ENCODE results near the gene POGK.
"Not testable (repeated sequence)": the region's sequence is repeated elsewhere in the genome, so short reads cannot be mapped to it uniquely, and the experiment has no call there.

POGK gene

GRCh38 chr1:166838766-166839599 lies at the start of gene POGK:
Gene POGK (plus strand): TSS chr1:166839475. CDS start chr1:166840957, 1,482 bp downstream.
- peak; percentile 74 to 83 for DNase-seq (ENCODE audit: low read depth in 2 of 2)

DNA sequence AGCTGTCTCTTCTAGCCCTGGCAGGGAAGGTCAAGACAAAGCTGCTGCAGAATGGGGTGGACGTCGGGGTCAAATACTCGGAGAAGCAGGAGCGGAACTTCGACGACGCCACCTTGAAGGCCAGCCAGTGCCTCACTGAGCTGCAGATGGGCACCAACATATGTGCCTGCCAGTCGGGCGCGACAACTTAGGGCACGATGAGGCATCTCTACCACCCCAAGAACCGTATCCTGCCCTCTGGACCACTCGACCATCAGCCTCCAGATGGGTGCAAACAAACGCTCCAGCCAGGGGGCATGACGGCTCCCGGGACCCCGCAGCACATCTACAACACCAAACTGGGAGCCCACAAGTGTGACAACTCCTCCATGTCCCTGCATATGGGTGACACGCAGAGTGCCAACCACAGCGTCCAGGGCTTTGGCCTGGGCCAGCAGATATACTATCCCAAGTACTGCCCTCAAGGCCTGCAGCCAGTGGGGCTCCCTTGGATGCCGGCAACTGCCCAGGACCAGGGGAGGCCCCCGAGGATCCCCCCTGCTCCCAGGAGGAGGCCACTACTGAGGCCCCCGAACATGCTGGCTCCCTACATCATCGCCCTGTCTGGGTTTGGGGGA lies 42.5 kb upstream of the POGK start:
- no peak for DNase-seq (ENCODE audit: low read depth in 2 of 2)

DNA sequence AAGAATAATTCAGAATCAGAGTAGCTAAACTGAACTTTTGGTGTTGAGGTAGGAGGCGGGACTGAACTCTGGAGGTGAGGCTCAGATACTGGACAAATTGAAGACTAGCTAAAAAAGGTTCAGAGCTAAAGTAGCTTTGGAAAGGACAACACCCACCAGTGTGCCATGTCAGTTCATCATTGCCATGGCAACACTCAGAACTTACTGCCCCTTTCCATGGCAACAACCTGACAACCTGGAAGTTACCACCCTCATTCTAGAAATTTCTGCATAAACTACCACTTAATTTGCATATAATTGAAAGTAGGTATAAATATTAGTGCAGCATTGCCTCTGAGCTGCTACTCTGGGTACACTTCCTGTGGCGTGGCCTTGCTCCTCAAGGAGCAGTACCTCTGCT lies 30.3 kb upstream of the POGK start:
- DNase-seq (ENCODE audit: low read depth in 2 of 2), result no peak

DNA sequence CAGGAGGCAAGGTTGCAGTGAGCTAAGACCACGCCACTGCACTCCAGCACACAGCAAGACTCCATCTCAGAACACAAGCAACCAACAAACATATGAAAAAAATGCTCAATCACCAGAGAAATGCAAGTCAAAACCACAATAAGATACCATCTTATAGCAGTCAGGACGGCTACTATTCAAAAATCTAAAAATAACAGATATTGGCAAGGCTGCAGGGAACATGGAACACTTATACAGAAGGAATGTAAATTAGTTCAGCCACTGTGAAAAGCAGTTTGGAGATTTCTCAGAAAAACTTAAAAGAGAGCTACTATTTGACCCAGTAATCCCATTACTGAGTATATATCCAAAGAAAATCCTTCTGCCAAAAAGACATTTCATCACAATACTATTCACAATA lies 27.6 kb upstream of the POGK start:
- no peak for DNase-seq (ENCODE audit: low read depth in 2 of 2)

DNA sequence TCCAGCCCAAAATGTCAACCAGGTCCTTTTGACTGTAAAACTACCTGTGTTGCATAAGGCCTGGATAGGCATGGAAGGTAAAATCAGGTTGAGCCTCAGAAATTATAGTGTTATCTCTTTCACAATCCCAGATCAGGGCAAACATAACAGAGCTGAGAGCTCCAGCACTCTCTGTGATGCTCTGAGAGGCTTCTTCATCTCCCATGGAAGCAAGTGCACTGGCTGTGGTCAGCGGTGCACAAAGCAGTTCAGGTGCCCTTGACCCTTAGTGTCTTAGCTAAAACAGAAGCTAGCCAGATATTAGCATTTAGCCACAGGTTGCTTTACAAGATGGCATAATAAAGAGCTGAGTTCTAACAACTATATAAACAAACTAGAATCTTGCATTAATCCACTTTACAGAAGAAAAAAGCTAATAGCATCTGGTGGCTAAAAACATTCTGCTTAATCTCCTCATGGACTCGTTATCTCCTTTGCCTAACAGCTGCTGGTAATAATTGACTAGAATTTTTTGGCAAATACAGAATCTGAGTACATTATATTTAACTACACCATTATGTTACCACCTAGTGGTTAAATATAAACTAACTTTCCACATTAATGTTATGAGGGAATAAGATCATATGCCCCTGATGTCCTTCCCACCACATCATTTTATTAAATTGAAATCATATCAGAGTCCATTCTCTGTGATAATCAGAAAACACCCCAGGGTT lies 25.6 kb upstream of the POGK start:
- no peak for DNase-seq (ENCODE audit: low read depth in 2 of 2)

- no peak for DNase-seq (ENCODE audit: low read depth in 2 of 2)
Observed at GRCh38 chr1:166814611-166815010, 24.7 kb upstream of the POGK start.

DNA sequence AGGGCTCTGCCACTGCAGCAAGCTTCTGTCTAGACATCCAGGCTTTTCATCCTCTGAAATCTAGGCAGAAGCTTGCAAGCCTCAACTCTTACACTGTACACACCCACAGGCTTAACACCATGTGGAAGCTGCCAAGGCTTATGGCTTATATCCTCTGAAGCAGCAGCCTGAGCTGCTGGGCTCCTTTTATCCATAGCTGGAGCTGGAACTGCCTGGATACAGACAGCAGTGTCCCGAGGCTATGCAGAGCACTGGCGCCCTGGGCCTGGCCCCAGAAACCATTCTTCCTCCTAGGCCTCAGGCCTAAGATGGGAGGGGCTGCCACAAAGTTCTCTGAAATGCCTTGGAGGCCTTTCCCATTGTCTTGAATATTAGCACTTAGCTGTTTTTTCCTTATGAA lies 19.3 kb upstream of the POGK start:
- DNase-seq (ENCODE audit: low read depth in 2 of 2), result no peak

GRCh38 chr1:166822385-166822784 lies 16.9 kb upstream of the POGK start:
- DNase-seq (ENCODE audit: low read depth in 2 of 2), result no peak

DNA sequence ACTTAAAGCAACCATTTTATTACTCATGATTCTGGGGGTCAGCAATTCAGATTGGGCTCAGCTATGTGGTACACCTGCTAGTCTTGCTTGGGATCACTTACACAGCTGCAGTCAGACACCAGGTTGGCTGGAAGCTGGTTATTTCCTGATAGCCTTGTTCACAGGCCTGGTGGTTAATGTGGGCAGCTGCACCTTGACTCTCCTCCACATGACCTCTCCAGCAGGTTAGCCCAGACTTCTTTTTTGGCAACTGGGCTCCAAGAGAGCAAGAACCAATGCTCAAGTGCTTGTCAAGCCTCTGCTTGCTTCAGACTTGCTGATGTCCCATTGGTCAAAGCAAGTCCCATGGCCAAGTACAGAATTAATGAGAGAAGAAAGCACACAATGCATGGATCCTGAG lies 11.8 kb upstream of the POGK start:
- no peak for DNase-seq (ENCODE audit: low read depth in 2 of 2)

DNA sequence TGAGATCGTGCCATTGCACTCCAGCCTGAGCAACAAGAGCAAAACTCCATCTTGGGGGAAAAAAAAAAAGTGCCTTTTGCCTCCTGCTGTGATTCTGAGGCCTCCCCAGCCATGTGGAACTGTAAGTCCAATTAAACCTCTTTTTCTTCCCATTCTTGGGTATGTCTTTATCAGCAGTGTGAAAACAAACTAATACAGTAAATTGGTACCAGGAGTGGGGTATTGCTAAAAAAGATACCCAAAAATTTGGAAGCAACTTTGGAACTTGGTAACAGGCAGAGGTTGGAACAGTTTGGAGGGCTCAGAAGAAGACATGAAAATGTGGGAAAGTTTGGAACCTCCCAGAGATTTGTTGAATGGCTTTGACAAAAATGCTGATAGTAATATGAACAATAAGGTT lies 9.5 kb upstream of the POGK start:
- not testable (repeated sequence) for DNase-seq (ENCODE audit: low read depth in 2 of 2)

- DNase-seq (ENCODE audit: low read depth in 2 of 2), result no peak
Observed at GRCh38 chr1:166836733-166837132, 2.5 kb upstream of the POGK start.

DNA sequence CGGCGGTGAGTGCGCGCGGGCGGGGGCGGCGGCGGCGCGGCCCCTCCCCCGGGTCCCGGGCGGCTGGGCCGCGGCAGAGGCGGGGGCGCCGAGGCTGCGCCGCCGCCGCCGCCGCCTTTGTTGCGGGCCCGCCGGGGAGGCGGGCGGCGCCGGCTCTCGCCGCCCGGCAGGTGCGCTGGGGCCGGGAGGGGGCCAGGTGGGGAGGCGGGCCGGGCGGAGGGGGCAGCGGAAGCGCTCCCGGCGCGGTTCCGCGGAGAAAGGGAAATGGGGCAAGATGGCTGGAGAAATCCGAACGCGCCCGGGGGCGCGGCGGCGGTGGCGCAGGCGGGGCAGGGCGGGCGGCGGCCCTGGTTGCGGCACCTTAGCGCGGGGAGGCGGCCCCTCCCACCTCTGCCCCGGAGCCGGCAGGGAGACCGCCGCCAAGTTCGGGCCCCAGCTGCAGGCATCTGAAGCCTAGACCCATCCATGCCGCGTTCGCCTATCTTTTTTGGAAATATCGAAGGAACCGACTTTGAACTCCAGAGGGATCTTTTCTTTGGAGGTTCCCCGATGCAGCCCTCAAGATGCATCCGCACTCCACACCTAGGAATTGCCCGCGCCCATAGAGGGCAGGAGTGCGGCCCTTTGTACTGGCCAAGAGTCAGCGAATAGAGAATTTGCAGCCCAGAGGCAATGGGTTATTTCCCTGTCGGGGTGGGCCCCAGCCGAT lies 479 bp downstream of the POGK start:
- peak; percentile 44 to 60 for DNase-seq (ENCODE audit: low read depth in 2 of 2)

DNA sequence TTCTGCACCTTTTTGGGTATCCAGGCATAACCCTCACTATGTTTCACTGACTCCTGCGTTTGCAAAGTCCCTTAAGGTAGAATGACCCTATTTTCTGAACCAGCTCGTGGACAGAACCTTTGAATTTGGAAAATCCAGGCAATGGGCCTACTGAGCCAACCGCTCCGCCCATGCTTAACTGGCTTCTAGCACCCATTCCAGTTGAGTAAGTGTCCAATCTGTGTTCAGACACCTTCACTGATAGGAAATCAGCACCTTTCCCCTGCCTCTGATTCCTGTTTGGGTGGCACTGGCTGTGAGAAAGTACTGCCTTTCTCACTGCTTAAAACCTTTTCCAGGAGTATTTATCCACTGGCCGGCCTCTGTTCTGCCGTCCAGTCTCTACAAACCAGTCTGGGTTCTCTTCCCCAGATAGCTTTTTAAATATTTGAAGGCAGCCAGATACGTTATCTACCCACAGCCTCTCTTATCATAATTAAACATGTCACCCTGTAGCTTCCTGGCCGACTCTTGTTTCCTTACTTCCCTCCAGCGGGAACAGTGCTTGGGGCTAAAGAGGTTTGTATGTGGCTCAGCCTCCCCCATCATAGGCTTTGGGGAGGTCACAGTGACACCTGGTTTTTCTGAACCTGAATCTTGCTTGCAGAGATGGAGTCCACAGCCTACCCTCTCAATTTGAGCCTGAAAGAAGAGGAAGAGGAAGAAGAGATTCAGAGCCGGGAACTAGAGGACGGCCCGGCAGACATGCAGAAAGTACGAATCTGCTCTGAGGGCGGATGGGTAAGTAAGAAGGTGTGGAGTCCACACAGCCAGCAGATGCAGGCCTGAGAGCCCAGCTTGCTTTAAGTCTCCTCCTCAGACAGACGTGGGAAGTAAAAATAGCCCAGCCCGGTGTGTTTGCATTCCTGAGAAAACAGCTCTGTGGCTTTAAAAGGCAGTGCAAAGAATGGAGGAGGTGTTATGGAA lies 1.3 kb downstream of the POGK start:
- DNase-seq (ENCODE audit: low read depth in 2 of 2), result no peak

DNA sequence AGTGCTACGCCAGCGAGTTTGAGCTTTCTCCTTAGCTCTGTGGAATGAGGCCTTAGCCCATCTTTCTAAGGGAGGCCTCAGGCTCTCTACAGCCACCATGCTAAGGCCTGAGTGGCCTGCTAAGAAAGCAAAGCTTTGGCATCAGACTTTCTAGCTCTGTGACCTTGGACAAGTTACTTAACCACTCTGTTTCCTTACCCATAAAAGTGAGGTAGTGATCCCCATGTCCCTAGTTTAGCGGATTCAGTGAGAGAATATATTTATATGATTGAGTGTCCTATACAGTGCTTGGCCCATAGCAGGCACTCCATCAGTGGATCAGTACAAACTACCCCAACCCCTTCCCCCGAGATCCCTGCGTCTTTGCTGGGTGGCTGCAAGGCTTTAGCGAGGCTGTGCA lies 4.0 kb downstream of the POGK start:
- no peak for DNase-seq (ENCODE audit: low read depth in 2 of 2)

GRCh38 chr1:166843769-166844596 lies 4.7 kb downstream of the POGK start:
- no peak for DNase-seq (ENCODE audit: low read depth in 2 of 2)

GRCh38 chr1:166844791-166845190 lies 5.5 kb downstream of the POGK start:
- no peak for DNase-seq (ENCODE audit: low read depth in 2 of 2)

DNA sequence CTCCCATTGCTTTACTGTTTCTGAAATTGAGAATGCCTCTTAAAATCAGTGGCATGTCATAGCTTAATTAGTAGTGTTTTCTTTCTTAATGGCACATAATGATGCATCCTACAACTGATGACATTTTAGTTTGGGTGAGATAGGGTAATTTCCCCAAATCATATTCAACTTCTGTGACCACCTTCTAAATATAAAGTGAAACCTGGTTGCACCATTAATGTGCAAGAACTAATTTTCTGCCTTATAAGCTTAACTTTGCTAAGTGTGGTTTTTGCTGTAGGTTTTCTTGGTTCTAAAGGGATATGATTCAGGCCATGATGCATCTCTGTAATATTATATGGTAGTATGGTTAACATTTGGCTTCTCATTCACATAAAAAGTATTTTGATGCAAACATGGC lies 8.9 kb downstream of the POGK start:
- DNase-seq (ENCODE audit: low read depth in 2 of 2), result no peak

GRCh38 chr1:166849135-166849534 lies 9.9 kb downstream of the POGK start:
- no peak for DNase-seq (ENCODE audit: low read depth in 2 of 2)

- DNase-seq (ENCODE audit: low read depth in 2 of 2), result no peak
Observed at GRCh38 chr1:166852918-166853317, 13.6 kb downstream of the POGK start.

- DNase-seq (ENCODE audit: low read depth in 2 of 2), result no peak
Observed at GRCh38 chr1:166855558-166855957, 16.3 kb downstream of the POGK start.
